Tibial nerve (tissue), 4 donors: ENCODE results near the gene GTF2F2. TPM values are rescaled to one million over a fixed set of nuclear protein-coding genes. Genes with fewer than 3 reads are reported as not detected.

Experiments used
- DNase-seq, 2 donors: peaks; one replicate each; pipeline ENCODE4 v3.0.0-alpha.2; 2019; ENCODE audit warnings: low spot score in 2 of 2
- H3K27ac ChIP-seq, 4 donors: fragments of 200-600 bp; sonication (generic) in 3 of 4; one replicate each; pipeline ENCODE4 v1.5.1; 2017 to 2019; ENCODE audit warnings: mild to moderate bottlenecking in 1 of 4
- H3K27me3 ChIP-seq, 2 donors: fragments of 200-600 bp; sonication (generic) in 1 of 2; one replicate each; pipeline versions ENCODE4 v1.5.1 to v1.6.0; 2017 to 2019
- H3K36me3 ChIP-seq, 3 donors: fragments of 200-600 bp; sonication (generic); one replicate each; pipeline ENCODE4 v1.5.1; 2018 to 2019
- H3K4me1 ChIP-seq, 4 donors: fragments of 200-600 bp; sonication (generic) in 3 of 4; one replicate each; pipeline ENCODE4 v1.5.1; 2017 to 2019
- H3K4me3 ChIP-seq, 4 donors: fragments of 200-600 bp; sonication (generic) in 3 of 4; one replicate each; pipeline ENCODE4 v1.5.1; 2017 to 2019; ENCODE audit warnings: mild to moderate bottlenecking in 1 of 4, moderate library complexity in 1 of 4
- H3K9me3 ChIP-seq, 4 donors: fragments of 200-600 bp; sonication (generic) in 3 of 4; one replicate each; pipeline ENCODE4 v1.5.1; 2017 to 2019
- CTCF ChIP-seq, 5 experiments: fragments of 200-600 bp in 3 of 5; fragments of 450-650 bp in 2 of 5; sonication (generic) in 3 of 5; IDR thresholded peaks; one replicate each; pipeline ENCODE4 v1.5.1; 2016 to 2019; ENCODE audit warnings: antibody characterized with exemption in 5 of 5, mild to moderate bottlenecking in 3 of 5, moderate library complexity in 2 of 5
- EP300 ChIP-seq, 2 donors: sonication (generic); formaldehyde crosslinking; IDR thresholded peaks; one replicate each; pipeline ENCODE4 v1.6.1; 2017; ENCODE audit warnings: antibody characterized with exemption in 2 of 2, mild to moderate bottlenecking in 1 of 2
- POLR2A ChIP-seq, 2 donors: fragments of 450-650 bp; IDR thresholded peaks; one replicate each; pipeline ENCODE4 v1.6.1; 2017; ENCODE audit warnings: antibody characterized with exemption in 2 of 2, mild to moderate bottlenecking in 2 of 2, moderate library complexity in 2 of 2
- WGBS, 2 donors: methylation state at CpG; one replicate each; pipeline ENCODE4 v1.1.5; 2018; 5-methylcytosine and 5-hydroxymethylcytosine counted together
- total RNA-seq, 4 donors: library from RNA; depleted of rRNA; stranded (reverse); fragments of >200 nt; gene quantifications; one replicate each; pipeline ENCODE4 v1.1.0, GENCODE V29; 2016

Gene GTF2F2
- total RNA-seq, 4 donors from 2014 or later, result 20.2 to 28.8 (median 24.1) TPM

GRCh38 chr13:45310341-45311131 lies 190.2 kb downstream of the GTF2F2 start:
- peaks cover 0 to 23% (median 4%) of the 10 kb centered on the region in 4 donors for H3K4me1 ChIP-seq
- no peaks in the 10 kb centered on the region for H3K36me3 ChIP-seq
- peak overlapping the region in 3 of 4 donors; percentile 57 to 60 (median 57) for H3K4me3 ChIP-seq
- no peak for TF ChIP-seq POLR2A (IDR thresholded peaks at IDR 0.05)
- DNase-seq, result no peak
- WGBS, 2 donors, result 16 to 19% methylated on average over 15 of the region's 15 CpGs
- H3K9me3 ChIP-seq, result no peaks in the 10 kb centered on the region
- no peaks in the 10 kb centered on the region for H3K27me3 ChIP-seq
- no peak overlapping the region for H3K27ac ChIP-seq

GRCh38 chr13:45314822-45315221 lies 194.5 kb downstream of the GTF2F2 start:
- H3K36me3 ChIP-seq, result no peaks in the 10 kb centered on the region
- H3K4me1 ChIP-seq, result peaks cover 0 to 17% (median 4%) of the 10 kb centered on the region in 4 donors
- TF ChIP-seq CTCF (IDR thresholded peaks at IDR 0.05) (no peak), POLR2A (IDR thresholded peaks at IDR 0.05) (no peak), EP300 (IDR thresholded peaks at IDR 0.05) (no peak)
- no peaks in the 10 kb centered on the region for H3K9me3 ChIP-seq
- DNase-seq, result no peak
- 86 to 91% methylated on average over 9 to 10 of the region's 10 CpGs for whole genome bisulfite sequencing, 2 donors
- H3K4me3 ChIP-seq, result no peak overlapping the region
- no peak overlapping the region for H3K27ac ChIP-seq
- H3K27me3 ChIP-seq, result no peaks in the 10 kb centered on the region

GRCh38 chr13:45315520-45316167 lies 195.3 kb downstream of the GTF2F2 start:
- Histone ChIP-seq H3K36me3 (no peaks in the 10 kb centered on the region), H3K27ac (no peak overlapping the region), H3K27me3 (no peaks in the 10 kb centered on the region), H3K4me1 (peaks cover 0 to 15% (median 4%) of the 10 kb centered on the region in 4 donors), H3K9me3 (no peaks in the 10 kb centered on the region), H3K4me3 (no peak overlapping the region)
- 87 to 89% methylated on average over 11 of the region's 11 CpGs for WGBS, 2 donors
- no peak for TF ChIP-seq EP300 (IDR thresholded peaks at IDR 0.05)
- no peak for TF ChIP-seq POLR2A (IDR thresholded peaks at IDR 0.05)
- TF ChIP-seq CTCF (IDR thresholded peaks at IDR 0.05), result no peak
- DNase-seq, result no peak

- DNase-seq, result no peak
- WGBS, 2 donors, result 60 to 61% methylated on average over 6 of the region's 6 CpGs
- Histone ChIP-seq H3K27me3 (no peaks in the 10 kb centered on the region), H3K36me3 (no peaks in the 10 kb centered on the region), H3K9me3 (no peaks in the 10 kb centered on the region), H3K4me3 (no peak overlapping the region), H3K4me1 (peaks cover 0 to 8% (median 2%) of the 10 kb centered on the region in 4 donors), H3K27ac (no peak overlapping the region)
- TF ChIP-seq POLR2A (IDR thresholded peaks at IDR 0.05), result no peak
- TF ChIP-seq CTCF (IDR thresholded peaks at IDR 0.05), result no peak
- TF ChIP-seq EP300 (IDR thresholded peaks at IDR 0.05), result no peak
These were observed 196.0 kb downstream of the GTF2F2 start for GRCh38 chr13:45316338-45316737.

- Histone ChIP-seq H3K36me3 (no peaks in the 10 kb centered on the region), H3K4me1 (peaks cover 0 to 3% (median 0%) of the 10 kb centered on the region in 4 donors), H3K27ac (no peak overlapping the region), H3K9me3 (no peaks in the 10 kb centered on the region), H3K4me3 (no peak overlapping the region), H3K27me3 (no peaks in the 10 kb centered on the region)
- no peak for DNase-seq
- 86% methylated on average over 5 of the region's 5 CpGs for WGBS, 2 donors
- TF ChIP-seq POLR2A (IDR thresholded peaks at IDR 0.05) (no peak), CTCF (IDR thresholded peaks at IDR 0.05) (no peak), EP300 (IDR thresholded peaks at IDR 0.05) (no peak)
These were observed 196.7 kb downstream of the GTF2F2 start for GRCh38 chr13:45316996-45317395.
